H1 (cell line): ENCODE measurements around the gene AKAP8. TPM values are rescaled to one million over a fixed set of nuclear protein-coding genes. Genes with fewer than 3 reads are reported as not detected.

Source experiments
- CTCF ChIA-PET: fragments of 300-600 bp; sonication (Branson Sonifier 250); formaldehyde crosslinking; loops from one replicate; lab custom pipeline; 2021; ENCODE audit not compliant: partially characterized antibody; lab: Charles Lee
- POLR2A ChIA-PET: fragments of 300-600 bp; sonication (Branson Sonifier 250); formaldehyde crosslinking; loops from one replicate; lab custom pipeline; 2021; ENCODE audit warnings: inconsistent platforms; ENCODE audit not compliant: partially characterized antibody; lab: Charles Lee
- DNase-seq, 2 experiments: peaks; one replicate each; pipeline versions ENCODE4 v3.0.0 to v3.0.0-alpha.2; 2010 to 2022; ENCODE audit warnings: low spot score in 2 of 2, low read depth in 1 of 2, mixed read lengths in 1 of 2
- FAIRE-seq: peaks from 2 replicates; lab custom pipeline; 2011; peaks lifted over from hg19 to GRCh38; lab: Jason Lieb, UNC
- H2AFZ ChIP-seq: 2 replicates; pipeline ENCODE4 v1.8.1; 2012; ENCODE audit warnings: low read length, inconsistent platforms
- H2AK5ac ChIP-seq: 2 replicates; pipeline ENCODE4 v1.6.1; 2013; ENCODE audit warnings: low read depth, low read length
- H2BK120ac ChIP-seq: replicated peaks from 2 replicates; pipeline ENCODE3; 2013; ENCODE audit warnings: low read depth, low read length, inconsistent platforms
- H2BK12ac ChIP-seq: 2 replicates; pipeline ENCODE4 v1.6.1; 2013; ENCODE audit warnings: low read depth, low read length
- H2BK15ac ChIP-seq: 2 replicates; pipeline ENCODE4 v1.6.1; 2013; ENCODE audit warnings: low read length
- H2BK20ac ChIP-seq: 2 replicates; pipeline ENCODE4 v1.6.1; 2013; ENCODE audit warnings: low read length
- H2BK5ac ChIP-seq: 2 replicates; pipeline ENCODE4 v1.6.1; 2013; ENCODE audit warnings: low read depth, low read length
- H3K14ac ChIP-seq: 2 replicates; pipeline ENCODE4 v1.6.1; 2013; ENCODE audit warnings: inconsistent platforms; ENCODE audit not compliant: insufficient read length
- H3K18ac ChIP-seq: 2 replicates; pipeline ENCODE4 v1.6.1; 2013; ENCODE audit warnings: low read length; ENCODE audit errors: extremely low read depth
- H3K23ac ChIP-seq: 2 replicates; pipeline ENCODE4 v1.6.1; 2013; ENCODE audit warnings: inconsistent platforms; ENCODE audit not compliant: insufficient read length
- H3K23me2 ChIP-seq: 2 replicates; pipeline ENCODE4 v1.6.1; 2013; ENCODE audit warnings: low read depth, low read length
- H3K27ac ChIP-seq: 2 replicates; pipeline ENCODE4 v1.6.1; 2011; ENCODE audit warnings: low read depth, low read length, inconsistent platforms
- H3K27me3 ChIP-seq, 4 experiments: replicated peaks in 1 of 4; 1 replicate in 1 of 4; 2 replicates in 3 of 4; pipeline versions ENCODE4 v1.6.1 to v1.8.1; 2011 to 2013; ENCODE audit warnings: low read length in 3 of 4, mild to moderate bottlenecking in 3 of 4, inconsistent platforms in 2 of 4, mixed read lengths in 2 of 4, moderate library complexity in 1 of 4; ENCODE audit not compliant: control insufficient read depth in 3 of 4, insufficient read depth in 3 of 4; ENCODE audit errors: extremely low read depth in 1 of 4
- H3K36me3 ChIP-seq, 4 experiments: 2 replicates each; pipeline versions ENCODE4 v1.6.1 to v1.8.1; 2011 to 2013; ENCODE audit warnings: mild to moderate bottlenecking in 4 of 4, low read length in 3 of 4, moderate library complexity in 2 of 4, control low read depth in 1 of 4, inconsistent platforms in 1 of 4; ENCODE audit not compliant: insufficient read depth in 4 of 4, control insufficient read depth in 2 of 4
- H3K4ac ChIP-seq: replicated peaks from 2 replicates; pipeline ENCODE3; 2013; ENCODE audit warnings: low read length, low read depth, mixed read lengths, inconsistent platforms; ENCODE audit not compliant: insufficient read length
- H3K4me1 ChIP-seq, 4 experiments: replicated peaks in 1 of 4; 1 replicate in 1 of 4; 2 replicates in 3 of 4; pipeline versions ENCODE4 v1.6.1 to v1.8.1; 2011 to 2013; ENCODE audit warnings: low read length in 3 of 4, inconsistent platforms in 2 of 4, mixed read lengths in 1 of 4; ENCODE audit not compliant: insufficient read depth in 4 of 4, control insufficient read depth in 3 of 4
- H3K4me2 ChIP-seq, 2 experiments: 2 replicates each; pipeline versions ENCODE4 v1.6.1 to v1.8.1; 2011 to 2013; ENCODE audit warnings: low read depth in 2 of 2, low read length in 2 of 2, control low read depth in 1 of 2, inconsistent platforms in 1 of 2, mild to moderate bottlenecking in 1 of 2; ENCODE audit not compliant: insufficient read depth in 1 of 2
- H3K4me3 ChIP-seq, 4 experiments: fragments of 200-600, 300-600 bp in 1 of 4; sonication (generic), shearing (Covaris generic), sonication (Bioruptor Twin) in 1 of 4; 2 replicates each; pipeline versions ENCODE4 v1.5.1 to v1.8.1; 2011 to 2016; ENCODE audit warnings: low read length in 4 of 4, low read depth in 3 of 4, control low read depth in 2 of 4, inconsistent platforms in 2 of 4, mild to moderate bottlenecking in 2 of 4, mixed read lengths in 1 of 4, moderate library complexity in 1 of 4; ENCODE audit not compliant: insufficient read depth in 2 of 4; ENCODE audit errors: extremely low read depth in 1 of 4
- H3K56ac ChIP-seq: replicated peaks from 2 replicates; pipeline ENCODE3; 2013; ENCODE audit warnings: low read depth, mild to moderate bottlenecking, mixed read lengths, low read length, inconsistent platforms; ENCODE audit not compliant: insufficient read length
- H3K79me1 ChIP-seq: 2 replicates; pipeline ENCODE4 v1.6.1; 2013; ENCODE audit warnings: low read depth, low read length, control low read depth
- H3K79me2 ChIP-seq, 2 experiments: 2 replicates each; pipeline versions ENCODE4 v1.6.1 to v1.8.1; 2012 to 2013; ENCODE audit warnings: low read length in 2 of 2, mild to moderate bottlenecking in 2 of 2, inconsistent platforms in 1 of 2; ENCODE audit not compliant: insufficient read depth in 2 of 2, control insufficient read depth in 1 of 2
- H3K9ac ChIP-seq, 4 experiments: replicated peaks in 1 of 4; 1 replicate in 1 of 4; 2 replicates in 3 of 4; pipeline versions ENCODE4 v1.6.1 to v1.8.1; 2011 to 2013; ENCODE audit warnings: low read depth in 3 of 4, low read length in 3 of 4, control low read depth in 2 of 4, mild to moderate bottlenecking in 2 of 4, moderate library complexity in 2 of 4, inconsistent platforms in 1 of 4; ENCODE audit errors: extremely low read depth in 1 of 4
- H3K9me3 ChIP-seq, 2 experiments: 2 replicates each; pipeline versions ENCODE4 v1.6.1 to v1.8.1; 2012 to 2013; ENCODE audit warnings: mild to moderate bottlenecking in 2 of 2, moderate library complexity in 2 of 2, control low read depth in 1 of 2, inconsistent platforms in 1 of 2, low read depth in 1 of 2, low read length in 1 of 2, mixed read lengths in 1 of 2; ENCODE audit not compliant: insufficient read depth in 2 of 2
- H4K20me1 ChIP-seq, 2 experiments: replicated peaks in 1 of 2; 2 replicates each; pipeline versions ENCODE3 to v1.8.1; 2011 to 2013; ENCODE audit warnings: inconsistent platforms in 2 of 2, low read length in 2 of 2, mild to moderate bottlenecking in 1 of 2; ENCODE audit not compliant: insufficient read depth in 2 of 2, control insufficient read depth in 1 of 2
- H4K5ac ChIP-seq: 2 replicates; pipeline ENCODE4 v1.6.1; 2013; ENCODE audit warnings: low read length, low read depth, mixed read lengths, inconsistent platforms; ENCODE audit not compliant: insufficient read length
- H4K8ac ChIP-seq: 2 replicates; pipeline ENCODE4 v1.8.0; 2013; ENCODE audit warnings: mild to moderate bottlenecking, moderate library complexity, low read length, inconsistent platforms; ENCODE audit not compliant: insufficient read depth; ENCODE audit errors: extremely low read depth
- H4K91ac ChIP-seq: replicated peaks from 2 replicates; pipeline ENCODE3; 2013; ENCODE audit warnings: low read length, mixed read lengths, inconsistent platforms; ENCODE audit not compliant: insufficient read length
- POLR2A ChIP-seq, 2 experiments: IDR thresholded peaks; 1 replicate in 1 of 2; 2 replicates in 1 of 2; pipeline ENCODE4 v1.6.1; 2011; ENCODE audit warnings: low read depth in 2 of 2, low read length in 2 of 2, mild to moderate bottlenecking in 2 of 2; ENCODE audit errors: control extremely low read depth in 1 of 2
- POLR2AphosphoS5 ChIP-seq: IDR thresholded peaks from 2 replicates; pipeline ENCODE4 v1.6.1; 2011; ENCODE audit warnings: low read depth, low read length
- WGBS, 2 experiments: shearing (Covaris generic) in 1 of 2; methylation state at CpG; one replicate each; pipeline versions ENCODE4 v1.1.6 to v1.1.7; 2013 to 2015; ENCODE audit warnings: low lambda C conversion rate in 2 of 2, mixed read lengths in 2 of 2, inconsistent platforms in 1 of 2, low coverage in 1 of 2, missing lambda C conversion rate in 1 of 2; ENCODE audit not compliant: insufficient replicate concordance in 2 of 2, insufficient coverage in 1 of 2, insufficient read length in 1 of 2; ENCODE audit errors: extremely low coverage in 1 of 2, missing lambda C conversion rate in 1 of 2; 5-methylcytosine and 5-hydroxymethylcytosine counted together
- polyA plus RNA-seq, 7 experiments: library from polyadenylated mRNA; depleted of rRNA in 3 of 7; stranded (reverse) in 5 of 7; unstranded in 2 of 7; fragments of >200 nt in 5 of 7; fragments of 200-250 nt in 2 of 7; gene quantifications; 1 replicate in 5 of 7; 2 replicates in 1 of 7; 4 replicates in 1 of 7; pipeline versions ENCODE4 v1.2.1 to v1.2.3, GENCODE V29; 2011 to 2013; ENCODE audit warnings: missing spikeins in 2 of 7, mixed read lengths in 2 of 7
- total RNA-seq: library from RNA; stranded (reverse); fragmentation: NEBNext Ultra II Directional; extraction: Animal tissue kit (Norgen Biotek cat#: 25700); gene quantifications from 2 replicates; pipeline ENCODE4 v1.2.1, GENCODE V29; 2021
- TF ChIP-seq, protein P1 (sequence below): IDR thresholded peaks from 2 replicates; pipeline ENCODE4 v1.6.1; 2012; ENCODE audit warnings: inconsistent platforms

The AKAP8 gene
- total and polyA plus RNA-seq, 2 of the 8 experiments (the other 6 are each of a cell fraction or from before 2014, with no cell fraction given): 17.0 to 41.0 TPM

DNA sequence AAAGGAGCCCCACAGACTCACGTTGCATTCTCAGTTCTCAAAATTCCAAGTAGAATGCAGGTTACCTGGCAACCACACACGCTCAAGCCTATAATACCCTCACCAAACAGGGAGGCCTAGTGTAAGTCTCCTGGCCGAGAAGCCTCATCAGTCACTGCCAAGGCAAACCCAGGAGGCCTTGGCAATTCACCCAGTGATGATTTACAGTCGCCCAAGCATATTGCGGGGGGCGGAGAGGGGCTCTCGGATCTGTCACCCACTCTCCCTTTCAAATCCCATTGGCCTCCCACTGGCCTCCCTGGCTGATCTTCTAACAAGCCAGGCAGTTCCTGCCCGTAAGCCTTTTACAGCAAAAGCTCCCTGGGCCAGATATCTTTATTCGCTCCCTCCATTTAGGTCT, 38.1 kb upstream of the AKAP8 start:
- Histone ChIP-seq H4K20me1 (peaks cover 10 to 13% of the 10 kb centered on the region in 2 experiments), H2AK5ac (no peak overlapping the region), H3K27me3 (no peaks in the 10 kb centered on the region), H3K4me1 (peaks cover 0 to 4% (median 3%) of the 10 kb centered on the region in 4 experiments; a peak in 5 of 7 replicates), H3K4me2 (peak overlapping the region; percentile 76 to 97), H4K91ac (no peak overlapping the region), H3K56ac (no peak overlapping the region), H3K79me1 (peaks cover 5% of the 10 kb centered on the region), H3K9ac (peak overlapping the region; percentile 78 to 99 (median 90)), H2AFZ (no peak overlapping the region), H3K4me3 (peak overlapping the region; percentile 85 to 98 (median 96)), H3K23ac (no peak overlapping the region), H2BK12ac (no peak overlapping the region), H2BK120ac (no peak overlapping the region), H2BK20ac (no peak overlapping the region), H2BK5ac (no peak overlapping the region), H3K27ac (no peak overlapping the region), H3K36me3 (peaks cover 0 to 10% (median 5%) of the 10 kb centered on the region in 4 experiments; a peak in 4 of 8 replicates), H3K9me3 (no peaks in the 10 kb centered on the region), H2BK15ac (no peak overlapping the region), H3K18ac (no peak overlapping the region), H3K4ac (no peak overlapping the region), H3K23me2 (peaks cover 4% of the 10 kb centered on the region; the same call in 1 of the 2 replicates), H3K79me2 (peaks cover 44 to 59% of the 10 kb centered on the region in 2 experiments), H4K5ac (no peak overlapping the region), H4K8ac (no peak overlapping the region), H3K14ac (no peak overlapping the region)
- WGBS, 2 experiments: 53% methylated on average over 9 of the region's 9 CpGs; no CpG with 5 or more reads in 1 of the 2 experiments
- TF ChIP-seq, protein P1, sequence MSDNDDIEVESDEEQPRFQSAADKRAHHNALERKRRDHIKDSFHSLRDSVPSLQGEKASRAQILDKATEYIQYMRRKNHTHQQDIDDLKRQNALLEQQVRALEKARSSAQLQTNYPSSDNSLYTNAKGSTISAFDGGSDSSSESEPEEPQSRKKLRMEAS: no peak
- TF ChIP-seq POLR2AphosphoS5 (peak; percentile 33; the same call in 1 of the 2 replicates), POLR2A (IDR thresholded peaks at IDR 0.05; ENCODE audit: control extremely low read depth in 1 of 2, low read depth in 2 of 2, low read length in 2 of 2) (peak in 1 of 2 experiments; percentile 6; a peak in 1 of 3 replicates)
- POLR2A ChIA-PET: interaction anchor here (0.6 to 6.1 kb wide), 19 partner anchors 12 to 291 kb away, joined by 3 to 71 read pairs (median 6); partner anchors contain the start of genes AKAP8 and WIZ
- FAIRE-seq (no peak), DNase-seq (no peak)
- CTCF ChIA-PET: interaction anchor here (1.0 to 5.1 kb wide), 3 partner anchors 18 to 108 kb away, joined by 3 to 48 read pairs (median 3); no protein-coding TSS in a partner anchor
